BLaER1 (cell line): Measurements from ENCODE around the gene CTDSPL2.
"Not testable (repeated sequence)": the region's sequence is repeated elsewhere in the genome, so short reads cannot be mapped to it uniquely, and the experiment has no call there.

ENCODE experiments used
- H3K27ac ChIP-seq: shearing (Covaris generic); formaldehyde crosslinking; 2 replicates; pipeline ENCODE4 v1.8.1; 2022
- H3K27me3 ChIP-seq: shearing (Covaris generic); formaldehyde crosslinking; 2 replicates; pipeline ENCODE4 v1.8.1; 2022
- H3K36me3 ChIP-seq: shearing (Covaris generic); formaldehyde crosslinking; 2 replicates; pipeline ENCODE4 v1.8.1; 2022
- H3K4me1 ChIP-seq: shearing (Covaris generic); formaldehyde crosslinking; 2 replicates; pipeline ENCODE4 v1.8.1; 2022
- H3K4me2 ChIP-seq: shearing (Covaris generic); formaldehyde crosslinking; 2 replicates; pipeline ENCODE4 v1.8.1; 2022
- H3K4me3 ChIP-seq: shearing (Covaris generic); formaldehyde crosslinking; 2 replicates; pipeline ENCODE4 v1.8.1; 2022
- H3K9ac ChIP-seq: shearing (Covaris generic); formaldehyde crosslinking; 2 replicates; pipeline ENCODE4 v1.8.1; 2022
- H3K9me3 ChIP-seq: shearing (Covaris generic); formaldehyde crosslinking; 2 replicates; pipeline ENCODE4 v1.8.1; 2022
- H4K20me1 ChIP-seq: shearing (Covaris generic); formaldehyde crosslinking; 2 replicates; pipeline ENCODE4 v1.8.1; 2022
- Cebpa-rat ChIP-seq: shearing (Covaris generic); IDR thresholded peaks from 2 replicates; pipeline ENCODE4 v1.8.1; 2022

Gene CTDSPL2

GRCh38 chr15:44554934-44555723 is 127.7 kb downstream of the CTDSPL2 start:
- TF ChIP-seq Cebpa-rat: no peak
- H3K9me3 ChIP-seq: no peaks in the 10 kb centered on the region
- H3K9ac ChIP-seq: no peak overlapping the region
- H3K4me1 ChIP-seq: peaks cover 16% of the 10 kb centered on the region
- no peak overlapping the region for H3K27ac ChIP-seq
- no peak overlapping the region for H3K4me2 ChIP-seq
- H3K27me3 ChIP-seq: no peaks in the 10 kb centered on the region
- H4K20me1 ChIP-seq: peaks cover 63% of the 10 kb centered on the region
- peaks cover 96% of the 10 kb centered on the region for H3K36me3 ChIP-seq
- no peak overlapping the region for H3K4me3 ChIP-seq

- not testable (repeated sequence) for H3K4me1 ChIP-seq, H3K4me3 ChIP-seq, H3K4me2 ChIP-seq, H3K9ac ChIP-seq, H3K27me3 ChIP-seq, H3K27ac ChIP-seq
- peaks cover 100% of the 10 kb centered on the region for H3K36me3 ChIP-seq
- H4K20me1 ChIP-seq: peaks cover 32% of the 10 kb centered on the region; the same call in 1 of the 2 replicates
- H3K9me3 ChIP-seq: peaks cover 28% of the 10 kb centered on the region
These were observed 133.5 kb downstream of the CTDSPL2 start for GRCh38 chr15:44560926-44561325.

- H3K36me3 ChIP-seq: peaks cover 93% of the 10 kb centered on the region
- no peaks in the 10 kb centered on the region for H3K27me3 ChIP-seq
- peaks cover 28% of the 10 kb centered on the region for H3K9me3 ChIP-seq
- no peaks in the 10 kb centered on the region for H3K4me1 ChIP-seq
- no peak overlapping the region for H3K4me3 ChIP-seq
- no peak overlapping the region for H3K9ac ChIP-seq
- H3K4me2 ChIP-seq: no peak overlapping the region
- H3K27ac ChIP-seq: no peak overlapping the region
- no peak for TF ChIP-seq Cebpa-rat
- 0 out of 2 replicates have a peak, but pooled peaks cover 3% of the 10 kb centered on the region for H4K20me1 ChIP-seq
These were observed 138.1 kb downstream of the CTDSPL2 start for GRCh38 chr15:44565387-44566154.

GRCh38 chr15:44566155-44566540 is 138.7 kb downstream of the CTDSPL2 start:
- Histone ChIP-seq H3K4me3 (no peak overlapping the region), H3K4me2 (no peak overlapping the region), H3K9ac (no peak overlapping the region), H4K20me1 (no peaks in the 10 kb centered on the region), H3K27me3 (no peaks in the 10 kb centered on the region), H3K27ac (no peak overlapping the region), H3K4me1 (no peaks in the 10 kb centered on the region), H3K9me3 (peaks cover 28% of the 10 kb centered on the region), H3K36me3 (peaks cover 92% of the 10 kb centered on the region)
- no peak for TF ChIP-seq Cebpa-rat

- Histone ChIP-seq H3K27me3 (no peaks in the 10 kb centered on the region), H3K27ac (no peak overlapping the region), H3K9ac (no peak overlapping the region), H3K4me3 (no peak overlapping the region), H3K4me2 (no peak overlapping the region), H3K4me1 (no peaks in the 10 kb centered on the region), H3K36me3 (peaks cover 77% of the 10 kb centered on the region), H4K20me1 (no peaks in the 10 kb centered on the region), H3K9me3 (peaks cover 25% of the 10 kb centered on the region)
- no peak for TF ChIP-seq Cebpa-rat
These were observed 140.9 kb downstream of the CTDSPL2 start for GRCh38 chr15:44568338-44568737.

GRCh38 chr15:44569316-44569715 is 141.9 kb downstream of the CTDSPL2 start:
- Histone ChIP-seq H3K4me3 (no peak overlapping the region), H3K36me3 (peaks cover 75% of the 10 kb centered on the region), H3K9ac (no peak overlapping the region)

GRCh38 chr15:44570361-44570760 is 142.9 kb downstream of the CTDSPL2 start:
- H3K4me3 ChIP-seq: no peak overlapping the region
- no peak overlapping the region for H3K9ac ChIP-seq
- H3K9me3 ChIP-seq: peaks cover 5% of the 10 kb centered on the region
- no peak overlapping the region for H3K4me2 ChIP-seq
- no peaks in the 10 kb centered on the region for H3K4me1 ChIP-seq
- H3K27me3 ChIP-seq: no peaks in the 10 kb centered on the region
- no peak overlapping the region for H3K27ac ChIP-seq
- no peaks in the 10 kb centered on the region for H4K20me1 ChIP-seq
- no peak for TF ChIP-seq Cebpa-rat
- H3K36me3 ChIP-seq: peaks cover 75% of the 10 kb centered on the region

More at GRCh38 chr15:44569316-44569715, 141.9 kb downstream of the CTDSPL2 start:
- Histone ChIP-seq H3K9me3 (peaks cover 15% of the 10 kb centered on the region), H3K27ac (no peak overlapping the region), H3K4me2 (no peak overlapping the region), H4K20me1 (no peaks in the 10 kb centered on the region), H3K27me3 (no peaks in the 10 kb centered on the region), H3K4me1 (no peaks in the 10 kb centered on the region)
- no peak for TF ChIP-seq Cebpa-rat

- Histone ChIP-seq H3K27me3 (no peaks in the 10 kb centered on the region), H3K27ac (no peak overlapping the region), H3K4me2 (no peak overlapping the region), H3K4me3 (no peak overlapping the region), H3K4me1 (peaks cover 9% of the 10 kb centered on the region), H3K9ac (no peak overlapping the region), H3K9me3 (no peaks in the 10 kb centered on the region), H4K20me1 (no peaks in the 10 kb centered on the region), H3K36me3 (peaks cover 51% of the 10 kb centered on the region)
- TF ChIP-seq Cebpa-rat: no peak
These were observed 146.0 kb downstream of the CTDSPL2 start for GRCh38 chr15:44573386-44573785.

GRCh38 chr15:44574734-44575133 is 147.3 kb downstream of the CTDSPL2 start:
- Histone ChIP-seq H3K27me3 (no peaks in the 10 kb centered on the region), H3K4me2 (no peak overlapping the region), H3K4me1 (peaks cover 19% of the 10 kb centered on the region), H3K27ac (no peak overlapping the region), H4K20me1 (no peaks in the 10 kb centered on the region), H3K36me3 (peaks cover 44% of the 10 kb centered on the region), H3K4me3 (no peak overlapping the region), H3K9me3 (no peaks in the 10 kb centered on the region), H3K9ac (no peak overlapping the region)
- TF ChIP-seq Cebpa-rat: no peak
